ENCODE results near the gene RAC2.

The RAC2 gene

GRCh38 chr22:37275134-37275533 is 31.1 kb upstream of the RAC2 start:
- DNase-seq: no peak

- DNase-seq: no peak
Measured at GRCh38 chr22:37274380-37274862, 30.4 kb upstream of the RAC2 start.

GRCh38 chr22:37273846-37274225 is 29.8 kb upstream of the RAC2 start:
- DNase-seq: no peak

GRCh38 chr22:37273126-37273845 is 29.2 kb upstream of the RAC2 start:
- peak; percentile 74 for DNase-seq

- DNase-seq: no peak
Measured at GRCh38 chr22:37270928-37271650, 27.0 kb upstream of the RAC2 start.

GRCh38 chr22:37269936-37270678 is 26.0 kb upstream of the RAC2 start:
- no peak for DNase-seq

GRCh38 chr22:37267661-37268413 is 23.8 kb upstream of the RAC2 start:
- no peak for DNase-seq

GRCh38 chr22:37267135-37267587 is 23.1 kb upstream of the RAC2 start:
- DNase-seq: peak; percentile 80

GRCh38 chr22:37266581-37267134 is 22.6 kb upstream of the RAC2 start:
- DNase-seq: no peak

- DNase-seq: no peak
Measured at GRCh38 chr22:37263966-37264887, 20.2 kb upstream of the RAC2 start.

GRCh38 chr22:37262346-37262745 is 18.3 kb upstream of the RAC2 start:
- DNase-seq: no peak

GRCh38 chr22:37260901-37261336 is 16.9 kb upstream of the RAC2 start:
- DNase-seq: peak; percentile 72

- DNase-seq: no peak
Measured at GRCh38 chr22:37260155-37260795, 16.2 kb upstream of the RAC2 start.

- DNase-seq: no peak
Measured at GRCh38 chr22:37259540-37260029, 15.5 kb upstream of the RAC2 start.

- no peak for DNase-seq
Measured at GRCh38 chr22:37258753-37259401, 14.8 kb upstream of the RAC2 start.

- DNase-seq: no peak
Measured at GRCh38 chr22:37258005-37258752, 14.1 kb upstream of the RAC2 start.

- no peak for DNase-seq
Measured at GRCh38 chr22:37256075-37256726, 12.1 kb upstream of the RAC2 start.

GRCh38 chr22:37255558-37256006 is 11.5 kb upstream of the RAC2 start:
- no peak for DNase-seq

GRCh38 chr22:37254867-37255233 is 10.8 kb upstream of the RAC2 start:
- no peak for DNase-seq
